GM23338 (cell line): ENCODE measurements around the gene ZNF841. TPM values are rescaled to one million over a fixed set of nuclear protein-coding genes. Genes with fewer than 3 reads are reported as not detected.
A peak's percentile ranks its signal among the peaks of the same experiment; 100 is the strongest.

ENCODE experiments used
- polyA plus RNA-seq: library from polyadenylated mRNA; unstranded; fragments of >200 nt; fragmentation: Nextera tagmentation; extraction: Ambion mirVana; gene quantifications from 2 replicates; pipeline ENCODE4 v1.2.1, GENCODE V29; 2016
- small RNA-seq: library from RNA; depleted of rRNA; stranded (forward); fragments of <200 nt; gene quantifications from one replicate; pipeline ENCODE3, GENCODE V24; 2014; ENCODE audit warnings: low replicate concordance
- total RNA-seq: library from RNA; depleted of rRNA; stranded (reverse); fragments of >200 nt; shearing (Covaris generic); gene quantifications from 2 replicates; pipeline ENCODE4 v1.2.3, GENCODE V29; 2014; rRNA removed

The ZNF841 gene
- total and polyA plus RNA-seq, 2 experiments from 2014 or later, result 5.3 to 12.8 TPM

Small RNA genes within 50 kb of the gene (small RNA-seq; reads per million reads assigned to genes)
- gene RPL37P23, result 0.30 reads per million, percentile 12 among the genes with 10 or more reads in this experiment

Other genes with a start within 250 kb of the ZNF841 start
- 27.4 and 37.7 TPM in 2 replicates for gene ZNF577, start 207.8 kb downstream of the ZNF841 start, total RNA-seq
- gene ZNF577, start 207.8 kb downstream of the ZNF841 start, polyA plus RNA-seq, result 11.2 and 18.3 TPM in 2 replicates
- 68.9 and 75.5 TPM in 2 replicates for gene ZNF649, start 190.7 kb downstream of the ZNF841 start, total RNA-seq
- gene ZNF649, start 190.7 kb downstream of the ZNF841 start, polyA plus RNA-seq, result 29.2 and 40.6 TPM in 2 replicates
- 11.6 and 18.1 TPM in 2 replicates for gene ZNF613, start 168.3 kb downstream of the ZNF841 start, total RNA-seq
- 6.0 and 13.8 TPM in 2 replicates for gene ZNF613, start 168.3 kb downstream of the ZNF841 start, polyA plus RNA-seq
- 5.6 and 5.8 TPM in 2 replicates for gene ZNF350, start 108.9 kb downstream of the ZNF841 start, total RNA-seq
- 3.6 and 7.6 TPM in 2 replicates for gene ZNF350, start 108.9 kb downstream of the ZNF841 start, polyA plus RNA-seq
- gene ZNF615, start 87.6 kb downstream of the ZNF841 start, total RNA-seq, result 11.0 and 11.4 TPM in 2 replicates
- 3.7 and 4.5 TPM in 2 replicates for gene ZNF615, start 87.6 kb downstream of the ZNF841 start, polyA plus RNA-seq
- gene ZNF614, start 67.4 kb downstream of the ZNF841 start, total RNA-seq, result 21.6 and 26.2 TPM in 2 replicates
- gene ZNF614, start 67.4 kb downstream of the ZNF841 start, polyA plus RNA-seq, result 7.8 and 9.1 TPM in 2 replicates
- 9.0 and 13.2 TPM in 2 replicates for gene ZNF432, start 46.9 kb downstream of the ZNF841 start, total RNA-seq
- 3.3 and 3.8 TPM in 2 replicates for gene ZNF432, start 46.9 kb downstream of the ZNF841 start, polyA plus RNA-seq
- 28.3 and 28.8 TPM in 2 replicates for gene ZNF616, start 44.2 kb upstream of the ZNF841 start, total RNA-seq
- gene ZNF616, start 44.2 kb upstream of the ZNF841 start, polyA plus RNA-seq, result 10.4 and 13.3 TPM in 2 replicates
- 15.7 and 18.6 TPM in 2 replicates for gene ZNF836, start 75.9 kb upstream of the ZNF841 start, total RNA-seq
- gene ZNF836, start 75.9 kb upstream of the ZNF841 start, polyA plus RNA-seq, result 9.8 and 11.8 TPM in 2 replicates
- gene PPP2R1A, start 94.3 kb upstream of the ZNF841 start, total RNA-seq, result 345 and 381 TPM in 2 replicates
- 212 and 238 TPM in 2 replicates for gene PPP2R1A, start 94.3 kb upstream of the ZNF841 start, polyA plus RNA-seq
- gene ZNF766, start 173.8 kb upstream of the ZNF841 start, total RNA-seq, result 23.5 and 29.3 TPM in 2 replicates
- 20.3 and 22.1 TPM in 2 replicates for gene ZNF766, start 173.8 kb upstream of the ZNF841 start, polyA plus RNA-seq
- 34.1 and 39.4 TPM in 2 replicates for gene ZNF480, start 201.4 kb upstream of the ZNF841 start, total RNA-seq
- gene ZNF480, start 201.4 kb upstream of the ZNF841 start, polyA plus RNA-seq, result 28.8 and 37.9 TPM in 2 replicates
- 5.3 and 6.3 TPM in 2 replicates for gene ZNF610, start 240.5 kb upstream of the ZNF841 start, total RNA-seq
- gene ZNF610, start 240.5 kb upstream of the ZNF841 start, polyA plus RNA-seq, result 4.7 and 5.3 TPM in 2 replicates